NCI-H1092 treated with DMSO at 0.1 percent for 48 hours (cell line): ENCODE measurements around the gene DNASE1L2.
"Not testable (repeated sequence)": the region's sequence is repeated elsewhere in the genome, so short reads cannot be mapped to it uniquely, and the experiment has no call there.

Experiments
- DNase-seq: peaks from one replicate; lab custom pipeline; 2025; lab: John Stamatoyannopoulos, UW

The DNASE1L2 gene

GRCh38 chr16:2236337-2237101, at the start of gene DNASE1L2:
Gene DNASE1L2, plus strand, starts transcription at chr16:2236444. Its CDS starts 373 bp downstream, at chr16:2236817.
- no peak for DNase-seq

GRCh38 chr16:2186505-2186904, 49.7 kb upstream of the DNASE1L2 start:
- no peak for DNase-seq

- no peak for DNase-seq
Observed at GRCh38 chr16:2187212-2187611, 49.0 kb upstream of the DNASE1L2 start.

GRCh38 chr16:2188395-2188794, 47.8 kb upstream of the DNASE1L2 start:
- DNase-seq, result no peak

GRCh38 chr16:2189252-2189893, 46.9 kb upstream of the DNASE1L2 start:
- DNase-seq, result no peak

- no peak for DNase-seq
Observed at GRCh38 chr16:2190002-2190658, 46.1 kb upstream of the DNASE1L2 start.

GRCh38 chr16:2190659-2191445, 45.4 kb upstream of the DNASE1L2 start:
- no peak for DNase-seq

- no peak for DNase-seq
Observed at GRCh38 chr16:2191446-2191706, 44.9 kb upstream of the DNASE1L2 start.

GRCh38 chr16:2194166-2194834, 41.9 kb upstream of the DNASE1L2 start:
- DNase-seq, result no peak

GRCh38 chr16:2194852-2195321, 41.4 kb upstream of the DNASE1L2 start:
- peak; percentile 74 for DNase-seq

- no peak for DNase-seq
Observed at GRCh38 chr16:2195322-2196161, 40.7 kb upstream of the DNASE1L2 start.

GRCh38 chr16:2196162-2196980, 39.9 kb upstream of the DNASE1L2 start, which contains the start of gene CASKIN1:
Gene CASKIN1, minus strand, starts transcription at chr16:2196605. Its CDS starts 173 bp downstream, at chr16:2196432.
- DNase-seq, result no peak

GRCh38 chr16:2196981-2197511, 39.2 kb upstream of the DNASE1L2 start:
- no peak for DNase-seq

- no peak for DNase-seq
Observed at GRCh38 chr16:2197765-2198164, 38.5 kb upstream of the DNASE1L2 start.

GRCh38 chr16:2198283-2198682, 38.0 kb upstream of the DNASE1L2 start:
- no peak for DNase-seq

GRCh38 chr16:2199095-2199494, 37.1 kb upstream of the DNASE1L2 start:
- DNase-seq, result no peak

- DNase-seq, result no peak
Observed at GRCh38 chr16:2199621-2200139, 36.6 kb upstream of the DNASE1L2 start.

GRCh38 chr16:2200313-2200712, 35.9 kb upstream of the DNASE1L2 start:
- DNase-seq, result no peak

- not testable (repeated sequence) for DNase-seq
Observed at GRCh38 chr16:2203119-2203688, 33.0 kb upstream of the DNASE1L2 start.
